Measurements from ENCODE around the gene SPAG17.
A peak's percentile ranks its signal among the peaks of the same experiment; 100 is the strongest.

Gene SPAG17

GRCh38 chr1:117929343-117930172 lies 255.5 kb downstream of the SPAG17 start, which contains the start of the genes GDAP2 and WDR3 (continued):
- TF ChIP-seq ZNF518A (tag by site-specific recombination; conservative IDR thresholded peaks at IDR 0.05; ENCODE audit: low read depth) (peak; percentile 96), ZBTB10 (tag by site-specific recombination; IDR thresholded peaks at IDR 0.05) (no peak), ZNF175 (tag by site-specific recombination; IDR thresholded peaks at IDR 0.05) (no peak), ZNF600 (tag by site-specific recombination; IDR thresholded peaks at IDR 0.05) (peak; percentile 75), ZIC2 (tag by site-specific recombination; IDR thresholded peaks at IDR 0.05) (no peak), ZNF747 (tag by site-specific recombination; IDR thresholded peaks at IDR 0.05) (no peak), GLI2 (tag by site-specific recombination; IDR thresholded peaks at IDR 0.05; ENCODE audit: borderline replicate concordance, low read depth) (no peak), CTCF (tag by site-specific recombination; IDR thresholded peaks at IDR 0.05) (no peak), ZNF658 (tag by site-specific recombination; IDR thresholded peaks at IDR 0.05) (no peak), ZBTB8A (tag by site-specific recombination; IDR thresholded peaks at IDR 0.05) (no peak), REPIN1 (tag by site-specific recombination; IDR thresholded peaks at IDR 0.05; ENCODE audit: low read depth) (no peak), ZNF521 (tag by site-specific recombination; IDR thresholded peaks at IDR 0.05) (no peak), ZNF354C (tag by site-specific recombination; IDR thresholded peaks at IDR 0.05; ENCODE audit: borderline replicate concordance, low read depth) (no peak), ZNF704 (tag by site-specific recombination; IDR thresholded peaks at IDR 0.05) (no peak), SP2 (tag by site-specific recombination; IDR thresholded peaks at IDR 0.05) (peak; percentile 94), ZNF138 (tag by site-specific recombination; IDR thresholded peaks at IDR 0.05; ENCODE audit: borderline replicate concordance) (no peak), ZNF624 (tag by site-specific recombination; IDR thresholded peaks at IDR 0.05) (no peak), ZBTB26 (tag by site-specific recombination; optimal IDR thresholded peaks at IDR 0.05) (peak; percentile 68), ZNF707 (tag by site-specific recombination; IDR thresholded peaks at IDR 0.05) (no peak), GFI1B (tag by site-specific recombination; IDR thresholded peaks at IDR 0.05) (no peak), ZNF23 (tag by site-specific recombination; IDR thresholded peaks at IDR 0.05; ENCODE audit: borderline replicate concordance) (no peak), TSHZ1 (tag by site-specific recombination; IDR thresholded peaks at IDR 0.05; ENCODE audit: borderline replicate concordance) (no peak), ZNF2 (tag by site-specific recombination; IDR thresholded peaks at IDR 0.05) (0 out of 2 replicates have a peak, but pooled peaks have one; percentile 69)
